Left forelimb (tissue), 1 donor: ENCODE measurements around the gene MIOX.

Experiments used
- DNase-seq: peaks from one replicate; pipeline ENCODE4 v3.0.0-alpha.2; 2018; ENCODE audit warnings: low spot score

The MIOX gene

GRCh38 chr22:50455201-50455600 is 31.5 kb upstream of the MIOX start:
- no peak for DNase-seq

DNA sequence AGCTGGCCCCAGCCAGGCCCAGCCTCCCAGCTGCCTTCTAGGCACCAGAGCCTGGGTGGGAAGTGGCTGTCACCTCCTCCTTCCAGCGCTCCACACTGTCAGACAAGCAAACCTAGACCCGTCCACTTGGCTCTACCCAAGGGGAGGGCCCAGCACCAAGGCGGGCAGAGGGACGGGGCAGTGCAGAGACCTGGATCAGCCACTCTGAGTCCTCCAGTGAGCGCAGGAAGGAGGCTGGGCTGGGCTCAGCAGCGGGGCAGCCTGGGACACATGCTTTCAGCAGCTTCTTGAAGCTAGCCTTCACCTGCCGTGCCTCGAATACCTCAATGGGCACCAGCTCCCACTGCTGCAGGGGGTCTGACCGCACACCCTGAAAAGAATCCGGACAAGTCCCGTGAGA is 30.6 kb upstream of the MIOX start:
- no peak for DNase-seq

DNA sequence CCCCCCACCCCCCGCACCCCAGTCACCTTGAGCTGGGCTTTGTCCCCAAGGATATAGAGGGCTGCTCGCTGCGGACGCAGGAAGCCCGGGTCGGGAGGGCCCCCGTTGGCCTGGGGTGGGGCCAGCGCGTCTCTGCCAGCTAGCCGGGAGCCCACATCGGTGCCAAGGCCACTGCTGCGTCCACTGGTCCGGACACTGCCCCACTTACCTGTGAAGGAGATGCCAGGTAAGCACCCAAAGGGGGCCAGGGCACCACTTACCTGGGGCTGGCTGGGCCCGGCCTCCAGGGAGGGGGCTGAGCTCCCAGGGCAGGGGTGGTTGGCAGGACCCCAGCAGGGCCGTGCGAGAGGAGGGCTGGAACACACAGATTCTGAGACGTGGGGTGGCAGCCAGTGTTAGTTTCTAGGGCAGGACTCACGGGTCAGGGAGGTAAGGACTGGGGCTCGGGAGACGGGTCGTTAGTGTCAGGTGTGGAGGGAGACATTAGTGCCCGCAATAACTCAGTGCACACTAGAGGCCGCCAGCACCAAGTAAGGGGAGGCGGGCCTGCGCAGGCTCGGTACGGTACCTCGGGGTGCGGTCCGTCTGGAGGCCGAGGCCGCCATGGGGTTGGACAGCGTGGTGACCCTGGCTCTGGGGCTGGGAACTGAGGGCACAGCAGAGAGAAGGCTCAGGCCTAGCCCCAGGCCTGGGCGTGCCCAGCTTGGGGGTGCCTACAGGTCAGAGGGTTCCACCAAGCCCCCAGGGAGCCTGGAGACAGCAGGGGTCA is 30.0 kb upstream of the MIOX start:
- DNase-seq: no peak

GRCh38 chr22:50459016-50459415 is 27.6 kb upstream of the MIOX start:
- DNase-seq: no peak

DNA sequence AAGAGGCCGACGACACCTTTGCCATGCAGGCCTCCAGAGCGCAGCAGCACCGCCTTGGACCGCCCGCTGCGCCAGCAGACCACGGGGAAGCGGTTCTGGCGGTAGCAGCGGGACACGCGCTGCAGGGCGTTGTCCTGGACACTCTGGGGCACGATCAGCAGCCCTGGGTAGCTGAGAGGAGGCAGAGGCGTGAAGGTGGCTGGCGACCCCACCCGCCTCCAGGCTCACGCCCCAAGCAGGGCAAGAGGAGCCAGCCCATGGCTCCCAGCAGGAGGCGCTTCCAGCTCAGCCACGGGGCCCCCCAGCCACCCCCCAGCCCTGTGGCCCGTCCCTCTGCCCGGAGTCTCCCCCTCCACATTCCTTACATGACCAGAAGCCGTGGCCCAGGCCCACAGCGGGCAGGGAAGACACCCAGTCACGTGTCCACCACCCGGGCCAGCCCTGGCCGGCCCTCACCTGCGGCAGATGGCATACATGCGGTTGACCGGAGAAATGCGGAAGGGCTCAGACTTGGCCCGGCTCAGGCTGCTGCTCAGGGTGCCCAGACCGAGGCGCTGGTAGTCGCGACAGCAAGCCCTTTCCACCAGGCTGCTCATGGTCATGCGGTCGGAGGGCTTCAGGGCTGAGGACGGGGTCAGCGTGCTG is 27.0 kb upstream of the MIOX start:
- DNase-seq: no peak

DNA sequence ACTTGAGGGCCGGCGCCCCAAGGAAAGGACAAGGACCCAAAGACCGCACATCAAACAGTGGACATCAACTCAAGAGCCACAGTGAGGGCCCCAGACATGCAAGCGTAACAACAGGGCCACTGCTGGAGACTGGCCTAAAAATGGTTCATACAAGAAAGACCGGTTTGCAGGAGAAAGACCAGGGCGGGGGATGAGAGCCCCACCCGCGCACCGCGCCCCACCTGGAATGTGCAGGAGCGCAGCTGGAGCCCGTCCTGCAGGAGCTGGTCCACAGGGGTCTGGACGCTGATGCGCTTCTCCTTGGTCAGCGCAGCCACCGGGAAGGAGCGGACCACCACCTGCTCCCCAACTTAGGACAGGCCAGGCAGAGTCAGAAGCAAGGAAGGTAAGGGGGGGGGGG is 25.7 kb upstream of the MIOX start:
- DNase-seq: no peak

DNA sequence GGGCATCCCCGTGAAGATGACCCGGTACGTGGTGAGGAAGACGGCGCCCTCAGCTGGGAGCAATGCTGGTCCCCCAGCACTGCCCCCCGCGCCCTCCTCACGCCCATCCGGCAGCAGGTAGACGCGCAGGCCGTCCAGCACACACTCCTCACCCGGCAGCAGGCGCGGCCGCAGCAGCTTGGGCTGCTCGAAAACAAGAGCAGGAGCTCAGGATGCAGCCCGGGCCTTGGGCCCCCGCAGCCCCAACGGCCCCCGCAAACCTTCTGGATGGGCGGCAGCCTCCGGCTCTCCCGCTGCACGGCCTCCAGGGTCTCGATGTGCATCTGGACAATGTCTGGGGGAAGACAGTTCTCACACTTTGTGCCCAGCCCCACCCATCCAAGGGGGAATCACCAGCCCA is 25.1 kb upstream of the MIOX start:
- no peak for DNase-seq

DNA sequence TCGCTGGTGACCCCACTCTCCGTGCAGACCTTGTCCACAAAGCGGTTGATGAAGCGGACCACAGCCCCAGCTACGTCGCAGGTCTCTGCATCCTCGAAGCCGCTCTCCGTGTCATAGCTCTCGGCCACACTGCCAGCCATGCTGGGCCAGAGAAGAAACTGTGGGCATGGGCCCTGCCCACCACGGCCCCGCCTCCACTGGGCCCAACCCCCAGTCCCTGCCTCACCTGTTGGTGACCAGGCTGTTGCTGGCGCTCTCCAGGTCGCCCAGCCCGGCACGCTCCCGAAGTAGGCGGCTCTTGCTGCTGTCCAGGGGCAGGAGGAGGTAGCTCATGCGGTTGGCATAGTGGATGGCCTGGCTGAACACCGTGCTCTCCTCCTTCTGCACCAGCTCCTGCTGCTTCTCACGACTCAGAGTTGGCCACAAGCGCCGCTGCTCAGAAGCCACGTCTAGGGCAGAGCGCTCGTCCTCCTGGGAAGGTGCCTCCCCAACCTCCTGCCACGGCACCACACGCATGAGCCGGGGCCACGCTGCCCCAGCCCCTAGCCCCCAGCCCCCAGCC is 24.6 kb upstream of the MIOX start:
- DNase-seq: no peak

- no peak for DNase-seq
These were observed 23.3 kb upstream of the MIOX start for GRCh38 chr22:50463188-50463900.

- no peak for DNase-seq
These were observed 22.2 kb upstream of the MIOX start for GRCh38 chr22:50464451-50464850.

GRCh38 chr22:50465066-50465930 is 21.4 kb upstream of the MIOX start:
- no peak for DNase-seq

DNA sequence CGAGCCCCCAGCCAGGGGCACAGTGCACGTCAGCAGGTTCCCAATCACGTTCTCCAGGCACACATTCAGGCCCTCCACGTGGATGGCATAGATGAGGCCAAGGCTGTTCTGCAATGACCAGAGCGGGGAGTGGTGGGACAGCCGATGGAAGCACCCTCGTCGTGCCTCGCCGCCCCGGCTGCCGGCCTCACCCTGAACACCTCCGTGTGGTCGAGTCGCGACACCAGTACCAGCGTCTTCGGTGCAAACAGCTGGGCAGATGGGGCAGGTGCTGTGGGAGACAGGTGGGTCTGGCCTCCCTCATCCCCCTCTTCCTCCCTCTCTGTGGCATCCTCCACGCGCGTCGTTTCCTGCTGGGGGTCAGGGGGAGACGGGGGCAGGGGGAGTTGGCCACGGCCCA is 19.3 kb upstream of the MIOX start:
- no peak for DNase-seq

DNA sequence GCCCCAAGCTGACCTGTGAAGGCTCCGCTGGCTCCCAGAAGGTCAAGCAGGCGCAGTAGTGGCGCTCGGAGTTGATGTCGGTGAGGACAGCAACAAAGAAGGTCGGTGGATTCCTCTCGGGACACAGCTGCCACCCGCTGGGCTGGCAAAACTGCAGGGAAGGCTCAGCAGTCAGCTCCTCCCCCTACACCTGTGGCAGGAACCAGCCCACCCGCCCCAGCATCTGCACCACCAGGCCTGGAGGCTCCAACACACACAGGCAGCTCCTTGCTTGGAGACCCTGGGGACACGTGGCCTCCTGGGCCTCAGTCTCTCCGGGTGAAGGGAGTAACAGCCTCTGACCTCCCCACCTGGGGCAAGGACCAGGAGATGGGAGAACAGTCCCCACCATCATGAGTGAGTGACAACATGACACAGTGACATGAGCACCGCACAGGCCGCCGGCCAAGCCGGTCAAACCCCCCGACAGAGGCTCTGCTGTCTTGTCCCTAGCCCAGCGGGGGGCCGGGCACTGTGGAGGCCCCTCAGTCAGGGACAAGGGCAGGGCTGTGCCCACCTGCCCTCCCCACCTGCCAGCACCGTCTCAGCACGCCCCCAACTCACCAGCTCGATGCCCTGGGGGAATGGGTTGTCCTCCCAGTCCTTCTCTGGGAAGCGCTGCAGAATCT is 18.8 kb upstream of the MIOX start:
- no peak for DNase-seq

DNA sequence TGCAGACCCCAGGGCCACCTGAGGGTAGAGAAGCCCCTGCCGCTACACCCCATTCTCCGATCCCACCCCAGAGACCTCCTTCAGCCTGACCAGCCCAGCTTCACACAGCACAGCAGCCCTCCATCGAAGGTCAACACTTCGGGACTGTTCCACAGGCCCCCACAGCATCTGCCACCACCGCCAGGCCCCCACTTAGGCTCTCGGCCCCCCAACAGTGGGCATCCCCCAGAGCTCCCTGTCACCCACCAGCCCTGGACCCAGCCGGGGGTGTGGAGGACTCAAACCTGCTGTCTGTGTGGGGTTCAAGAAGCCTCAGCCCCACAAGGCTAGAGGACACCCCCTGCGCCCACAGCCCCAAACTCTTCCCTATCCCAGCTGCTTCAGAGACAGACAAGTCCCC is 18.0 kb upstream of the MIOX start:
- no peak for DNase-seq

DNA sequence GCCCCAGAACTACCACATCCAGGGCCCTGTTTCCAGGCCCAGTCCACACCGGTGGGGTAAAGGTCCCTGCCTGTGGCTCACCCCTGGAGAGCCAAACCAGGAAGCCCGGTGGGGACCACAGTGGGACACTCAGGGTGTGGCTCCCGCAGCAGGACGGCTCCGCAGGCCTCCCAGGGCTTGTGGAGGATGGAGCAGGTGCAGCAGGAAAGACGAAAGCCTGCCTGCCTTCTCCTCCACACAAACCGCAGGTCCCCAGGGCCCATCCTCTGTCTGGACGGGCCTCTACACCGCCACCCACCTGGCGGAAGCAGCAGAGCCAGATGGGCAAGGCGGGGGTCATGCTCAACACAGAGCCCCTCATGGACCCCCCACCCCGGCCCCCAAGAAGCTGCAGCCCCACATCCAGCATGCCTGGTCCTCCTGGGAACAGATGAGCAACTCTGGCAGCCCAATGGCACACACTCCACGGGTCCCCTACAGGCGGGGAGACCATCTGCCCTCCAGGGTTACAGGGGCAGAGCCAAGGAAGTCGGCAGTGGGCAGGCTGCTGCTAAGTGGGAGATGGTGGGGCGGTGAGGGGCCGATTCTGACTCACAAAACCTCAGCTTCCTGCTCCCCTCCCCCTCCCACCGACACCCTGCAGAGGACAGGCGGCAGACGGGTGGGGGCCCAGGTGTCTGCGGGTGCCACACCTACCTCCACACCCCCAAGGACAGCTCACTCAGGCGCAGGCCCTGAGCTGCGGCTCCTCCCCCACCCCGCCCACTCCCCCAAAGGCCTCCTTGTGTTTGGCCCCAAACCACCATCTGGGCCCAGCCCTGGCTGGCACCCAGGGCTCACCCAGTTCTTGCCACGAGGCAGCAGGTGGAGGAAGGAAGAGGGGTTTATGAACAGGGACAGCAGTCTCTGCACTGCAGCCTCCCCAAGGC is 17.0 kb upstream of the MIOX start:
- DNase-seq: no peak

DNA sequence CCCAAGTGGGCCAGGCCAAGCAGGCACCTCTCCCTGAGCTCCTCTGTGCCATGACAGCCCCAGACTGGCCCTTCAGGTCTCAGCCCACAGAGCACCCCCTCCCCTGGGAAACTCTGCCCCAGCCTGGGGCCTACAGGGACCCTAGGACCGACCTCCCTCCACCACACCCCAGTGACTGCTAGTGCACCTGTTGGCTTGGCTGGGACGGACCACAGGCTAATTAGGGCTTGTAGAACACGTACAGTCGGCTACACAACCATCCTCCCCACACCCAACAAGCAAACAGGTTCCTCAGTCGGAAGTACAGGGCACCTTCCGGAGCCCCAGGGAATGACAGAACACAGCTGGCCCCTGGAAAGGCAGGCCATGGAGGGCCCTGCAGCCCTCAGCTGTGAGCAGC is 16.2 kb upstream of the MIOX start:
- no peak for DNase-seq

DNA sequence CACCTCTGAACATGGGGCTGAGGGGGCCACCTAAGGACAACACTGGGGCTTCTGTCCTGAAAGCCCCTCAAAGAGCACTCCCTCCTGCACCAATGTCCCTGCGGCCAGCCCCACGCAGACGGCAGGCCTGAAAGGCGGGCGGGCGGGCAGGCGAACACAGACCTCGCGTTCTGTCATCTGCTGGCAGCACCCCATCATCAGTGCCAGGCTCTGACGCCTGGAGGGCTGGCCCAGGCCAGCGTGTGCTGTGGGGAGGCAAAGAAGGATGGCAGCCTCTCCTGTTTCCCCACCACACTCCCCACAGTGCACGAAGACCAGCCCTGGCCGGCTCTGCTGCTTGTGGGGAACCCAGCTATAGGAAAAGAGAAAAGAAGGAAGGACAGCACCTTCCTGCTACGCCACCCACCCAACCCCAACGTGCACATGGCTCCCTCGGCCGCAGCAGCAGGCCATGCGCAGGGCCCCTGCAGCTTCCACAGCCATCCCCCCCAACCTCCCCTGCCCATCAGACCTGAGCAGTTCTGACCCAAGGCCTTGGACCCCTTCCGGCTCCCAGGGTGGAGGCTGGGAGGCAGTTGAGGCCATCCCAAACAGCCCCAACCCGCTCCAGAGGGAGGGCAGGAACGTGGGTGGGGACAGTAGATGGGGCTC is 15.3 kb upstream of the MIOX start:
- DNase-seq: no peak

DNA sequence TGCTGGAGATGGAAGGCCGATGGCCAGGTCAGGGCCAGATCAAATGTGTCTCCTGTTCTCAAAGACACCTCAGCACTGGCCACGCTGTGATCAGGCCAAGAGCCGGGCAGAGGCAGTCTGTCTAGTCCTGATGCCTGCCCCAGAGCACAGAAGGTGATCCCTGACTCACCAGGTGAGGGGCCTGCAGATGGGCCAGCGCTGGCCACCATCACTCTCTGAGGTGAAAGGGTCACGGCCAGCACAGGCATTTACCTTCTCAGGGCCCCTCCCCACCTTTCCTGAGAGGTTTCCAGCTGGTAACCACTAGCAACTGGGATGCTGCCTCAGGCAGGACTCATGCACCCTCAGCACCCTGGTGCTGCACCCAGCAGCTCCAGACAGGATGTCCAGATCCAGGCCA is 14.7 kb upstream of the MIOX start:
- DNase-seq: no peak

GRCh38 chr22:50473088-50473487 is 13.6 kb upstream of the MIOX start:
- no peak for DNase-seq
